ENCODE results near the gene SLC16A1.

- TF ChIP-seq CTCF (IDR thresholded peaks at IDR 0.05): no peak
- TF ChIP-seq EZH2phosphoT487 (IDR thresholded peaks at IDR 0.05): no peak
- no peak for TF ChIP-seq EZH2 (IDR thresholded peaks at IDR 0.05)
Observed at GRCh38 chr1:112995890-112996289, 39.9 kb upstream of the SLC16A1 start.
